Stimulated activated naive B cell treated with anti-CD40 and anti-IgM and Interleukin-4, amounts not matched to agents 10 μg/mL and 1 μg/mL and 100 μg/mL, for 72 hours (primary cell): ENCODE measurements around the gene ACSL6.

Experiments
- ATAC-seq, 2 donors: fragments of 150-1000 bp; cut with Tn5 transposase; replicated peaks; 2 replicates each; pipeline ENCODE4 v1.10.0; 2021; ENCODE audit warnings: moderate library complexity in 1 of 2
- DNase-seq: peaks from one replicate; pipeline ENCODE4 v3.0.0; 2021
- H3K27ac Mint-ChIP-seq: one replicate; pipeline ENCODE4 v1.8.0; 2022; ENCODE audit warnings: mild to moderate bottlenecking, mixed read lengths
- H3K27me3 Mint-ChIP-seq, 2 donors: one replicate each; pipeline ENCODE4 v1.8.0; 2022; ENCODE audit warnings: mixed read lengths in 2 of 2
- H3K36me3 Mint-ChIP-seq, 2 donors: one replicate each; pipeline ENCODE4 v1.8.0; 2022; ENCODE audit warnings: mixed read lengths in 2 of 2, mild to moderate bottlenecking in 1 of 2
- H3K4me1 Mint-ChIP-seq, 2 donors: one replicate each; pipeline ENCODE4 v1.8.0; 2022; ENCODE audit warnings: mixed read lengths in 2 of 2, mild to moderate bottlenecking in 1 of 2
- H3K4me3 Mint-ChIP-seq, 2 donors: one replicate each; pipeline ENCODE4 v1.8.0; 2022; ENCODE audit warnings: mild to moderate bottlenecking in 2 of 2, mixed read lengths in 2 of 2, moderate library complexity in 1 of 2
- H3K9me3 Mint-ChIP-seq, 2 donors: one replicate each; pipeline ENCODE4 v1.8.0; 2022; ENCODE audit warnings: mixed read lengths in 2 of 2, mild to moderate bottlenecking in 1 of 2

ACSL6 gene

DNA sequence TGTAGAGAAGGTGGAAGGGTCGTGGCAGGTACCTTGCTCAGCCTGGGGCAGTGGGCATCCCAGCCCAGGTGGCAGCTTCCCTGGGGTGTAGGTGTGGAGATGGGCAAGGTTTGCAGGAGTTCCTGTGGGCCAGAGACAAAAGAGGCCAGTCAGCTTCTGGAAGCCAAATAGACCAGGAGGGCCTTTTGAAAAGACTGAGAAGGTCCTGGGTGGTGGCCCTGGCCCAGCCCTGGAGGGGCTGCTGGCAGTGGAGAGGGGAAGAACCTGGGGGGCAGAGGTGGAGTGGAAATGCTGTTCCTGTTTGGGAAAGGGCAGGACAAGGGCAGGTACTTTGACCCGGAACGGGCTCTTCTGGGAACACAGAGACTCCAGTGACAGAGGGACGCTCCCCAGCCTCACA lies 42.0 kb upstream of the ACSL6 start:
- H3K4me3 Mint-ChIP-seq = no peak overlapping the region
- peaks cover 9 to 13% of the 10 kb centered on the region in 2 donors for H3K27me3 Mint-ChIP-seq
- ATAC-seq (no peak), DNase-seq (no peak)
- H3K27ac Mint-ChIP-seq = no peak overlapping the region
- H3K36me3 Mint-ChIP-seq = no peaks in the 10 kb centered on the region
- no peaks in the 10 kb centered on the region for H3K4me1 Mint-ChIP-seq
- no peaks in the 10 kb centered on the region for H3K9me3 Mint-ChIP-seq

DNA sequence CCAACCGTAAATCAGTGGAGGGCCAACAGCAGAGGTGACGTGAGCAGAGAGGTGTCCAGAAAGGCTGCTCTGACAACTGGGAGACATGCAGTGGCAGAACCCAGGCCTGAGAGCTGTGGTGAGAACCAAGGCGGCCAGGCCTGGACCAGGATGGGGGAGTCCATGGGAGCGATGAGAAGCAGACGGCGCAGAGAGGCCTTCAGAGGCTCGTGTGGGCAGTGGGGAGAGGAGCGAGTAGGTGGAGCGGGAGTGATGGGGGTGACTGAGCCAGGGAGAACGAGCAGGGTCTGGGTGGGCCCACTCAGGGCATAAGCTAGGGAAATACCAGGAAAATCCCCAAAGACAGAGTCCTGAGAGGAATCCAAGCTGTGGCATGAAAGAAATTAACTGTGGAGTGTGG lies 41.1 kb upstream of the ACSL6 start:
- DNase-seq (no peak), ATAC-seq (no peak)
- H3K27me3 Mint-ChIP-seq = peaks cover 9 to 10% of the 10 kb centered on the region in 2 donors
- H3K27ac Mint-ChIP-seq = no peak overlapping the region
- H3K4me3 Mint-ChIP-seq = no peak overlapping the region
- H3K9me3 Mint-ChIP-seq = no peaks in the 10 kb centered on the region
- H3K36me3 Mint-ChIP-seq = no peaks in the 10 kb centered on the region
- no peaks in the 10 kb centered on the region for H3K4me1 Mint-ChIP-seq

DNA sequence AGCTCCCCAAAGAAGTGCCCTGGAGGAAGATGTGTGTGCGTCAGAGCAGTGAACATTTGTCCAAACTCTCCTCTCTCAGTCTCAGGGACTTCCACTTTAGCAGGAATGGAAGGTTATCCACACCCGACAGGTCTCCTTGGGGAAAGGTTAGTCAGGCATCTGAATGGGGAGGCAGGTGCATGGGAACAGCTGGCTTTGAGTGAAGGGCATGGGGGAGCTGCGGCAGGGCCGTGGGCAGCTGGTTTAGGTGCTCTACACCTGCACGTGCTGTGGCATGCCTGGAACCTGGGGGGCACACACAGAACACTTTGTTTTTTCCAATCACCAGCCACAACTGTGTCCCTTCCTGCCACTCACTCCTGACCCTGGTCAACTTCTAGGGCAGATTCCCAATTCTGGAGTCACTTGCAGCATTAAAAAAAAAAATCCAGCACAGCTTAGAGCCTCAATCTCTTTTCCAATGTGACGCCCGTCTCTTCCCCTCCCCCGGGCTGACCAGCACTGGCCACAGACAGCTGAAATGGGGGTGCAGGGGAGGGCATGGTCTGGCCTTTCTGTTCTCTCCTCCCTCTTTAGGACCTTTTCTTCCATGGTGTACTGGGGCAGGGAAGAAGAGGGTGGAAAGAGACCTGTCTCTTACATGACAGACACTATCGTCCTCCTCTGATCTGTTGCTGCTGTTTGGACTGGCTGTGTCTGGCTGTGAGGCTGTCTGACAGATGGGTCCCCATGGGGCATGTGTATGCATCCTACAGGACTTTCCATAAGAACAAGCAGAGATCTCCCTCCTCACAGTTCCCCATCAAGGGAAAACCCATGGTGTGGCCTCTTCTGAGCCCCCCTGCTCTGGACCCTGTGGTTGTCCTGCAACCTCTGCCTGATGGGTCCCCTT lies 39.4 kb upstream of the ACSL6 start:
- H3K4me1 Mint-ChIP-seq = no peaks in the 10 kb centered on the region
- ATAC-seq (no peak), DNase-seq (no peak)
- H3K36me3 Mint-ChIP-seq = no peaks in the 10 kb centered on the region
- no peak overlapping the region for H3K4me3 Mint-ChIP-seq
- H3K27ac Mint-ChIP-seq = no peak overlapping the region
- H3K27me3 Mint-ChIP-seq = peaks cover 4 to 9% of the 10 kb centered on the region in 2 donors
- H3K9me3 Mint-ChIP-seq = no peaks in the 10 kb centered on the region

GRCh38 chr5:132050136-132050535 lies 38.7 kb upstream of the ACSL6 start:
- no peak for DNase-seq
- H3K27ac Mint-ChIP-seq = no peak overlapping the region
- H3K4me1 Mint-ChIP-seq = no peaks in the 10 kb centered on the region
- peak; percentile 66 to 69 for ATAC-seq
- H3K36me3 Mint-ChIP-seq = no peaks in the 10 kb centered on the region
- peaks cover 4 to 9% of the 10 kb centered on the region in 2 donors for H3K27me3 Mint-ChIP-seq
- no peak overlapping the region for H3K4me3 Mint-ChIP-seq
- no peaks in the 10 kb centered on the region for H3K9me3 Mint-ChIP-seq

- Mint-ChIP-seq H3K36me3 (no peaks in the 10 kb centered on the region), H3K27ac (no peak overlapping the region), H3K9me3 (no peaks in the 10 kb centered on the region), H3K4me3 (no peak overlapping the region), H3K27me3 (peaks cover 4 to 9% of the 10 kb centered on the region in 2 donors), H3K4me1 (no peaks in the 10 kb centered on the region)
- DNase-seq (no peak), ATAC-seq (no peak)
Measured at GRCh38 chr5:132049559-132049958, 38.1 kb upstream of the ACSL6 start.

DNA sequence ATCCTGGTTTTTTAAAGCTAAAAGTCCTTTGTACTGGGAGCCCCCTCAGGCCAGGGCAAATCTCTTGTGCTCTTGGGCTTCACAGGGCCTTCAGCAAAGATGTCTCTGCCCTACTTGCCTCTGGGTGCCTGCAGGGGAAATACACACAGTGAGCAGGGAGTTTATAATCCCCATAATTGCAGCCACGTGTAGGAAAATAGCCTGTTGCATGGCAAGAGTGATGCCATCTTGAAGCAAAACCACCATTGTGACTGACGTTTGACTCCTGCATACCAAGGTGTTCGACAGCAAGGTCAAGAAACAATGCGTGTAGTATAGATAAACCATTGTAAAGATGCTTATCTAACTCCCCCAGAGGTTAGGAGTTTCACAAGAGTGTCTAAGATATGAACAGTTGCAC lies 37.6 kb upstream of the ACSL6 start:
- ATAC-seq = no peak
- Mint-ChIP-seq H3K27ac (no peak overlapping the region), H3K36me3 (no peaks in the 10 kb centered on the region), H3K4me1 (no peaks in the 10 kb centered on the region), H3K9me3 (no peaks in the 10 kb centered on the region), H3K4me3 (no peak overlapping the region), H3K27me3 (peaks cover 4 to 9% of the 10 kb centered on the region in 2 donors)
- no peak for DNase-seq

GRCh38 chr5:132046880-132047299 lies 35.4 kb upstream of the ACSL6 start:
- no peaks in the 10 kb centered on the region for H3K4me1 Mint-ChIP-seq
- H3K9me3 Mint-ChIP-seq = peaks cover 0 to 1% of the 10 kb centered on the region in 2 donors
- no peak overlapping the region for H3K4me3 Mint-ChIP-seq
- H3K27me3 Mint-ChIP-seq = peaks cover 13 to 27% of the 10 kb centered on the region in 2 donors
- H3K36me3 Mint-ChIP-seq = no peaks in the 10 kb centered on the region
- no peak for ATAC-seq
- no peak for DNase-seq
- H3K27ac Mint-ChIP-seq = no peak overlapping the region

DNA sequence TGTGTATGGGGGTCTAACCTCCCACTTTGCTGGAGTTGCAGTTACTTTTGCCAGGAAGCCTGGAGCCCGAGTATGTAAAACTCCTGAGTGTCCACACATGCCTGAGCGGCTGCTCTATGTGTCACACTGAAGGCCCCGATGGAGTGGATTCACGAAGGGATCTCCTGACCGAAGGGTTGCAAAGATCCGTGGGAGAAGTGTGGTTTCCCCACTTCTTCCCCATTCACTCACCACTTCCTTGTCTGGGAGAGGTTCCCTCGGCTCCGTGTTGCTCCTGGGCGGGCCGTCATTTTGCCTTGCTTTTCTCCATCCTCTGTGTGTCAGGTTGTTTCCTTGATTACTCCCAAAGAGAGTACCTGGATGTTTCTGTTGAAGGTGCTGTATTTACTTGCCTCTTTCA lies 32.7 kb upstream of the ACSL6 start:
- no peak overlapping the region for H3K4me3 Mint-ChIP-seq
- peaks cover 0 to 1% of the 10 kb centered on the region in 2 donors for H3K9me3 Mint-ChIP-seq
- DNase-seq (no peak), ATAC-seq (no peak)
- peaks cover 0 to 3% of the 10 kb centered on the region in 2 donors for H3K36me3 Mint-ChIP-seq
- H3K27me3 Mint-ChIP-seq = peaks cover 29 to 39% of the 10 kb centered on the region in 2 donors
- no peak overlapping the region for H3K27ac Mint-ChIP-seq
- no peaks in the 10 kb centered on the region for H3K4me1 Mint-ChIP-seq

DNA sequence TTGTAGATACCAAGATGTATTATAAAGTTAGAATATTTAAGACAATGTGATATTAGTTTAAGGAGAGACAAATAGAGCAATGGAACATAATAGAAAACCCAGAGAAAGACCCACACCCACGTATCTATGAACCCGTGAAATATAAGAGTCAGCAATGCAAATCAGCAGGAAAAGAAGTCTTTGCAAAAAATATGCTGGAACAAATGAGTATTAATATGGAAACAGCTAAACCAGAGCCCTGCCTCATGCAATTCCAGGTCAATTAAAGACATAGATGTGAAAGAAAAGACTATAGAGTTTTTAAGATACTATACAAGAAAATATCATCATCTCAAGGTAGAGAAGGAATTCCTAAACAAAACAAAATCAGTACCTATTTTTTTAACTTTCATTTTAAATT lies 25.9 kb upstream of the ACSL6 start:
- peaks cover 13 to 17% of the 10 kb centered on the region in 2 donors for H3K9me3 Mint-ChIP-seq
- H3K27me3 Mint-ChIP-seq = peaks cover 38 to 40% of the 10 kb centered on the region in 2 donors
- DNase-seq = no peak
- peaks cover 2 to 7% of the 10 kb centered on the region in 2 donors for H3K4me1 Mint-ChIP-seq
- H3K36me3 Mint-ChIP-seq = peaks cover 0 to 7% of the 10 kb centered on the region in 2 donors
- ATAC-seq = no peak
- H3K27ac Mint-ChIP-seq = no peak overlapping the region
- no peak overlapping the region for H3K4me3 Mint-ChIP-seq

- H3K36me3 Mint-ChIP-seq = peaks cover 0 to 4% of the 10 kb centered on the region in 2 donors
- peaks cover 2 to 7% of the 10 kb centered on the region in 2 donors for H3K4me1 Mint-ChIP-seq
- no peak overlapping the region for H3K27ac Mint-ChIP-seq
- H3K4me3 Mint-ChIP-seq = no peak overlapping the region
- H3K9me3 Mint-ChIP-seq = peaks cover 12 to 13% of the 10 kb centered on the region in 2 donors
- peaks cover 28 to 37% of the 10 kb centered on the region in 2 donors for H3K27me3 Mint-ChIP-seq
- ATAC-seq (no peak), DNase-seq (no peak)
Measured at GRCh38 chr5:132033122-132033521, 21.7 kb upstream of the ACSL6 start.

- no peak for DNase-seq
- H3K27ac Mint-ChIP-seq = no peak overlapping the region
- H3K27me3 Mint-ChIP-seq = peaks cover 31 to 37% of the 10 kb centered on the region in 2 donors
- H3K4me3 Mint-ChIP-seq = no peak overlapping the region
- no peak for ATAC-seq
- H3K36me3 Mint-ChIP-seq = peaks cover 0 to 4% of the 10 kb centered on the region in 2 donors
- H3K4me1 Mint-ChIP-seq = peaks cover under 1 to 2% of the 10 kb centered on the region in 2 donors
- H3K9me3 Mint-ChIP-seq = peaks cover 11 to 13% of the 10 kb centered on the region in 2 donors
Measured at GRCh38 chr5:132032196-132032595, 20.7 kb upstream of the ACSL6 start.

DNA sequence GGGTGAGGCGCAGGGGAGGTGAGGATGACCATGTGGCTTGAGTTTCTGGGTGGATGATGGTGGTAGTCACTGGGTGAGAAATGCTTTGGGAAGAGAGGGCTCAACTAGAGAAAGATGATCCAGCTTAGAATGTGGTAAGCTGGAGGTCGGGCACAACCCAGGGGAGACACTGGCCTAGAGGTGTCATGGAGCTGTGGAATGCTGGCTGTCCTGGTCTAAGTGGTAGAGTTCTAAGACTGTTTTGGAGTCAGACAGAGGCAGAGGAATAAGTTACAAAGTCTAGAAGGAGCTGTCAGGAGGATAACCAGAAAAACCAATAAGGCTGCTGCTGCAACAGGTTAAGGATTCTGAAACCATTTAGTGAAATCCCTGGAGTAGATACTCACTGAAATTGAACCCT lies 19.2 kb upstream of the ACSL6 start:
- peaks cover 31 to 37% of the 10 kb centered on the region in 2 donors for H3K27me3 Mint-ChIP-seq
- H3K4me1 Mint-ChIP-seq = peaks cover 0 to 2% of the 10 kb centered on the region in 2 donors
- no peak for ATAC-seq
- no peak overlapping the region for H3K4me3 Mint-ChIP-seq
- peaks cover 11 to 13% of the 10 kb centered on the region in 2 donors for H3K9me3 Mint-ChIP-seq
- H3K27ac Mint-ChIP-seq = no peak overlapping the region
- H3K36me3 Mint-ChIP-seq = peaks cover 0 to 4% of the 10 kb centered on the region in 2 donors
- no peak for DNase-seq

GRCh38 chr5:132029609-132030330 lies 18.3 kb upstream of the ACSL6 start:
- Mint-ChIP-seq H3K4me3 (no peak overlapping the region), H3K36me3 (peaks cover 0 to 4% of the 10 kb centered on the region in 2 donors), H3K4me1 (peaks cover 0 to 2% of the 10 kb centered on the region in 2 donors), H3K27ac (no peak overlapping the region), H3K9me3 (peaks cover 11 to 13% of the 10 kb centered on the region in 2 donors), H3K27me3 (peaks cover 31 to 37% of the 10 kb centered on the region in 2 donors)
- no peak for DNase-seq
- no peak for ATAC-seq

DNA sequence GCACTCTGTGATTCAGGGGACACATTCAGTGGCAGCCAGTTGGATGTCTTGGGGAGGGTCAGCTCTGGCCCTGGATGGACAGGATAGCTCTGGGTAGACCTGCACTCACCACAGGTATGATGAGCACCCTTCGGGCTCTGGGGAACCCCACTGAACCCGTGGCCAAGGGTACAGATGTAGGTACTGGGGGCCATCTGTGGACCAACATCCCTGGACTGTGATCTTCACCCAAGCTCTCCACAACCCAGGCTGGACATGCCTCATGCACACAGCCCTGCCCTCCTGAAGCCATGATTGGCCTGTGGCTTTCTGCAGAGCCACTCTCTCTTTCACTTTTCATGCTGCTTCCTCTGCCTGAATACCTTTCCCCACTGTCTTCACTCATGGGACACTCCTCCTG lies 15.6 kb upstream of the ACSL6 start:
- H3K36me3 Mint-ChIP-seq = no peaks in the 10 kb centered on the region
- no peak overlapping the region for H3K27ac Mint-ChIP-seq
- no peak overlapping the region for H3K4me3 Mint-ChIP-seq
- H3K27me3 Mint-ChIP-seq = peaks cover 26 to 30% of the 10 kb centered on the region in 2 donors
- ATAC-seq = peak; percentile 27 to 33
- H3K9me3 Mint-ChIP-seq = peaks cover 0 to 2% of the 10 kb centered on the region in 2 donors
- no peak for DNase-seq
- peaks cover 7 to 11% of the 10 kb centered on the region in 2 donors for H3K4me1 Mint-ChIP-seq
